ENCODE data around the gene PTGIR. TPM values are rescaled to one million over a fixed set of nuclear protein-coding genes. Genes with fewer than 3 reads are reported as not detected.

The PTGIR gene
- total RNA-seq, 1 donor from 2014 or later, result 10.8 TPM

- Histone ChIP-seq H3K9me3 (no peaks in the 10 kb centered on the region), H3K4me3 (no peak overlapping the region), H3K4me1 (peaks cover 27% of the 10 kb centered on the region), H3K27me3 (no peaks in the 10 kb centered on the region), H3K36me3 (peaks cover 0 to 23% of the 10 kb centered on the region in 2 donors), H3K27ac (no peak overlapping the region)
- intact Hi-C loops (cut with DNase I), result loop anchor here (5.0 to 10.0 kb wide), 2 partner anchors 49 to 111 kb away; partner anchors contain the start of gene DACT3
- DNase-seq (ENCODE audit: extremely low spot score in 2 of 2), result no peak
- TF ChIP-seq POLR2AphosphoS5 (IDR thresholded peaks at IDR 0.05; ENCODE audit: insufficient read depth in 1 of 2, low read depth in 1 of 2) (no peak), CTCF (IDR thresholded peaks at IDR 0.05) (no peak), POLR2A (IDR thresholded peaks at IDR 0.05) (no peak)
These were observed 11.4 kb downstream of the PTGIR start for GRCh38 chr19:46613525-46613924.

- Histone ChIP-seq H3K36me3 (peaks cover 0 to 40% of the 10 kb centered on the region in 2 donors), H3K4me3 (no peak overlapping the region), H3K9me3 (no peaks in the 10 kb centered on the region), H3K4me1 (peaks cover 18% of the 10 kb centered on the region), H3K27ac (no peak overlapping the region), H3K27me3 (no peaks in the 10 kb centered on the region)
- intact Hi-C loops (cut with DNase I), result loop anchor here (5.0 to 10.0 kb wide), 2 partner anchors 51 to 113 kb away; partner anchors contain the start of gene DACT3
- no peak for TF ChIP-seq POLR2A (IDR thresholded peaks at IDR 0.05)
- no peak for TF ChIP-seq CTCF (IDR thresholded peaks at IDR 0.05)
- DNase-seq (ENCODE audit: extremely low spot score in 2 of 2), result no peak
These were observed 13.1 kb downstream of the PTGIR start for GRCh38 chr19:46611776-46612175.

DNA sequence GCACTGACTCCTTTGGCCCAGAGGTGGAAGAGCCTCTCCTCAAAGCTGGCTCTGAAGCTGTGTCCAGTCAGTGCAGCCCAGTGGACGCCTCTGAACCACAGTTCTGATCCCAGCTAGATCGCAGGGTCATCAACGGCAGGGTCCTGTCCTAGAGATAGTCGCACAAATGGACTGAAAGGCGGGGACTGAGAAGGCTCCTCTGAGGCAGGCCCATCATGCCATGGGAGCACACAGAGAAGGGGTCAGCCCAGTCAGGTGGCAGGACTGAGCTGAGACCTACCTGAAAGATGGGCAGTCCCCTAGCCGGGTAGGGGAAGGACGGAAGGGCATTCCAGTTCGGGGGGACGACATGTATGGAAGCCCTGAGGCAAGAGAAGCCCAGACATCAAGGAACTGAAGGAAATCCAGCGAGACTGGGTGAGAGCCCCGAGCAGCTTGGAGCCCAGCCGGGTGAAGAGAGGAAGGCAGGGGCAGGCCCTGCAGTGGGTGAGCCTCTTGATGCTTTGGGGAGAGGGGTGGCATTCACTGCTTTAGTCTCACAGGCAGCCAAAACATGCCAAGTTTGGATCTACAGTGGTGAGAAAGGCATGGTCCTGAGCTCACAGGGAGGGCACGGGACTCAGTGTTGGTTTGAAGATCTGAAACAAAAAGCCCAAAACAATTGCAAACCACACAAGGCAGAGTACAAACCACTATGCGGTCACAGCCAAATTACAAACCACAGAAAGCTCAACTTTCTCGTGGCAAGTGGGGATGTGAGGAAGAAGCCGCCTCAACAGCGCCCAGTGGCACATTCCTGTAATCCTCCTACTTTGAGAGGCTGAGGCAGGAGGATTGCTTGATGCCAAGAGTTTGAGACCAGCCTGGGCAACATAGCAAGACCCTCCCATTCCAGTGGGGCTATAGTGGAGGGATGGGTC, 13.8 kb downstream of the PTGIR start:
- intact Hi-C loops (cut with DNase I), result loop anchor here (5.0 to 10.0 kb wide), 2 partner anchors 51 to 114 kb away; partner anchors contain the start of gene DACT3
- no peak for DNase-seq (ENCODE audit: extremely low spot score in 2 of 2)
- TF ChIP-seq POLR2AphosphoS5 (IDR thresholded peaks at IDR 0.05; ENCODE audit: insufficient read depth in 1 of 2, low read depth in 1 of 2) (no peak), CTCF (IDR thresholded peaks at IDR 0.05) (no peak), POLR2A (IDR thresholded peaks at IDR 0.05) (no peak)

GRCh38 chr19:46610413-46610775, 14.5 kb downstream of the PTGIR start:
- DNase-seq (ENCODE audit: extremely low spot score in 2 of 2), result peak in 1 of 2 donors; percentile 71
- Histone ChIP-seq H3K36me3 (peaks cover 0 to 43% of the 10 kb centered on the region in 2 donors), H3K27ac (no peak overlapping the region), H3K4me3 (no peak overlapping the region), H3K27me3 (no peaks in the 10 kb centered on the region), H3K4me1 (peaks cover 27% of the 10 kb centered on the region), H3K9me3 (no peaks in the 10 kb centered on the region)
- TF ChIP-seq POLR2AphosphoS5 (IDR thresholded peaks at IDR 0.05; ENCODE audit: insufficient read depth in 1 of 2, low read depth in 1 of 2), result no peak
- no peak for TF ChIP-seq CTCF (IDR thresholded peaks at IDR 0.05)
- no peak for TF ChIP-seq POLR2A (IDR thresholded peaks at IDR 0.05)
- intact Hi-C loops (cut with DNase I), result loop anchor here (5.0 to 10.0 kb wide), 2 partner anchors 52 to 114 kb away; partner anchors contain the start of gene DACT3

More for the DNA sequence above, 13.8 kb downstream of the PTGIR start:
- H3K9me3 ChIP-seq, result no peaks in the 10 kb centered on the region
- H3K27ac ChIP-seq, result no peak overlapping the region
- H3K27me3 ChIP-seq, result no peaks in the 10 kb centered on the region
- no peak overlapping the region for H3K4me3 ChIP-seq
- H3K36me3 ChIP-seq, result peaks cover 0 to 43% of the 10 kb centered on the region in 2 donors
- H3K4me1 ChIP-seq, result peaks cover 19% of the 10 kb centered on the region

Measured in vagina (tissue), 2 donors.